HepG2 (cell line): ENCODE data around the gene SMKR1. TPM values are rescaled to one million over a fixed set of nuclear protein-coding genes. Genes with fewer than 3 reads are reported as not detected.

ENCODE experiments used
- CENPX ChIP-seq: sonication (generic); formaldehyde crosslinking; IDR thresholded peaks from 2 replicates; pipeline ENCODE4 v1.9.0; 2021; ENCODE audit warnings: mild to moderate bottlenecking, missing genetic modification reagents, moderate library complexity
- FOXM1 ChIP-seq: sonication (generic); formaldehyde crosslinking; IDR thresholded peaks from 2 replicates; pipeline ENCODE4 v1.5.0; 2020; ENCODE audit warnings: missing genetic modification reagents
- FOXP1 ChIP-seq, 2 experiments: fragments of 450-650 bp in 1 of 2; IDR thresholded peaks; 2 replicates each; pipeline ENCODE4 v1.6.1; 2017 to 2018; ENCODE audit warnings: antibody characterized with exemption in 1 of 2
- GATAD2A ChIP-seq: IDR thresholded peaks from 2 replicates; pipeline ENCODE4 v1.6.1; 2016
- HMG20A ChIP-seq: IDR thresholded peaks from 2 replicates; pipeline ENCODE4 v1.6.1; 2016; ENCODE audit warnings: borderline replicate concordance
- MXI1 ChIP-seq: IDR thresholded peaks from 3 replicates; pipeline ENCODE4 v1.6.1; 2012; ENCODE audit warnings: low read depth, low read length, inconsistent platforms, borderline replicate concordance
- MYC ChIP-seq: sonication (generic); formaldehyde crosslinking; IDR thresholded peaks from 2 replicates; pipeline ENCODE4 v1.9.0; 2021; ENCODE audit warnings: missing genetic modification reagents, borderline replicate concordance
- RARG ChIP-seq: sonication (generic); formaldehyde crosslinking; IDR thresholded peaks from 2 replicates; pipeline ENCODE4 v1.4.0; 2020; ENCODE audit warnings: low read depth, mild to moderate bottlenecking, missing genetic modification reagents
- RFX1 ChIP-seq: fragments of 450-650 bp; IDR thresholded peaks from 2 replicates; pipeline ENCODE4 v1.6.1; 2017
- SAP130 ChIP-seq: IDR thresholded peaks from 2 replicates; pipeline ENCODE4 v1.6.1; 2016; ENCODE audit warnings: low read depth
- SIN3A ChIP-seq: IDR thresholded peaks from 2 replicates; pipeline ENCODE4 v1.6.1; 2011; ENCODE audit warnings: low read depth, mild to moderate bottlenecking, control low read depth, low read length, borderline replicate concordance
- SMARCC2 ChIP-seq: fragments of 450-650 bp; IDR thresholded peaks from 2 replicates; pipeline ENCODE4 v1.6.1; 2017; ENCODE audit warnings: antibody characterized with exemption, mild to moderate bottlenecking
- SRSF4 ChIP-seq: fragments of 200-400 bp; formaldehyde crosslinking; IDR thresholded peaks from one replicate; pipeline ENCODE4 v1.6.1; 2018; ENCODE audit warnings: mild to moderate bottlenecking, low read depth, low read length, moderate library complexity; ENCODE audit not compliant: poor library complexity, severe bottlenecking
- SRSF9 ChIP-seq: fragments of 200-400 bp; formaldehyde crosslinking; IDR thresholded peaks from 2 replicates; pipeline ENCODE4 v1.6.1; 2018; ENCODE audit warnings: borderline replicate concordance, mild to moderate bottlenecking, low read depth, low read length; ENCODE audit not compliant: insufficient read depth, poor library complexity, severe bottlenecking
- U2AF2 ChIP-seq: fragments of 200-400 bp; formaldehyde crosslinking; IDR thresholded peaks from 2 replicates; pipeline ENCODE4 v1.6.1; 2017; ENCODE audit warnings: low read depth, mild to moderate bottlenecking, low read length
- ZFP82 ChIP-seq: sonication (generic); formaldehyde crosslinking; IDR thresholded peaks from 2 replicates; pipeline ENCODE4 v1.5.1; 2020; ENCODE audit warnings: mild to moderate bottlenecking, missing genetic modification reagents, borderline replicate concordance
- ZNF253 ChIP-seq: sonication (generic); formaldehyde crosslinking; IDR thresholded peaks from 2 replicates; pipeline ENCODE4 v1.8.0; 2022; ENCODE audit warnings: mild to moderate bottlenecking, missing genetic modification reagents, borderline replicate concordance
- ZNF335 ChIP-seq: sonication (generic); formaldehyde crosslinking; IDR thresholded peaks from 2 replicates; pipeline ENCODE4 v1.4.0; 2020; ENCODE audit warnings: missing genetic modification reagents
- ZNF546 ChIP-seq: sonication (generic); formaldehyde crosslinking; conservative IDR thresholded peaks from 2 replicates; pipeline ENCODE4 v1.8.1; 2023; ENCODE audit warnings: mild to moderate bottlenecking, missing genetic modification reagents
- ZNF562 ChIP-seq: sonication (generic); formaldehyde crosslinking; IDR thresholded peaks from 2 replicates; pipeline ENCODE4 v1.8.0; 2022; ENCODE audit warnings: missing genetic modification reagents, borderline replicate concordance
- ZNF629 ChIP-seq: sonication (generic); formaldehyde crosslinking; conservative IDR thresholded peaks from 2 replicates; pipeline ENCODE4 v1.5.0; 2020; ENCODE audit warnings: missing genetic modification reagents
- ZNF768 ChIP-seq: sonication (generic); formaldehyde crosslinking; IDR thresholded peaks from 2 replicates; pipeline ENCODE4 v1.4.0; 2020; ENCODE audit warnings: missing genetic modification reagents
- ZNF792 ChIP-seq: IDR thresholded peaks from 2 replicates; pipeline ENCODE4 v1.6.1; 2016
- polyA plus RNA-seq, 8 experiments: library from polyadenylated mRNA; depleted of rRNA in 3 of 8; stranded (reverse) in 7 of 8; unstranded in 1 of 8; fragments of >200 nt; fragmentation: Illumina TruSeq in 4 of 8; extraction: Trizol in 4 of 8; gene quantifications; 2 replicates each; pipeline versions ENCODE4 v1.2.1 to v1.2.3, GENCODE V29; 2011 to 2016; ENCODE audit warnings: low read depth in 4 of 8, missing spikeins in 1 of 8, mixed read lengths in 1 of 8; ENCODE audit not compliant: insufficient read depth in 1 of 8
- total RNA-seq, 5 experiments: library from RNA; depleted of rRNA; stranded (reverse); fragments of >200 nt; fragmentation: Illumina TruSeq; extraction: Trizol; gene quantifications; 2 replicates each; pipeline ENCODE4 v1.2.3, GENCODE V29; 2016; ENCODE audit warnings: low read depth in 1 of 5
- TF ChIP-seq, protein P1 (sequence below): sonication (generic); formaldehyde crosslinking; IDR thresholded peaks from 2 replicates; pipeline ENCODE4 v1.4.0; 2020; ENCODE audit warnings: missing genetic modification reagents
- TF ChIP-seq, protein P2 (sequence below): IDR thresholded peaks from 2 replicates; pipeline ENCODE4 v1.6.1; 2016
- TF ChIP-seq, protein P3 (sequence below): sonication (generic); formaldehyde crosslinking; conservative IDR thresholded peaks from 2 replicates; pipeline ENCODE4 v1.4.0; 2020; ENCODE audit warnings: missing genetic modification reagents
- TF ChIP-seq, protein P4 (sequence below): IDR thresholded peaks from 2 replicates; pipeline ENCODE4 v1.6.1; 2012; ENCODE audit warnings: inconsistent platforms

The SMKR1 gene
- total and polyA plus RNA-seq, 2 of the 13 experiments (the other 11 are each of a cell fraction or from before 2014, with no cell fraction given) = 0.07 TPM; not detected in 1

DNA sequence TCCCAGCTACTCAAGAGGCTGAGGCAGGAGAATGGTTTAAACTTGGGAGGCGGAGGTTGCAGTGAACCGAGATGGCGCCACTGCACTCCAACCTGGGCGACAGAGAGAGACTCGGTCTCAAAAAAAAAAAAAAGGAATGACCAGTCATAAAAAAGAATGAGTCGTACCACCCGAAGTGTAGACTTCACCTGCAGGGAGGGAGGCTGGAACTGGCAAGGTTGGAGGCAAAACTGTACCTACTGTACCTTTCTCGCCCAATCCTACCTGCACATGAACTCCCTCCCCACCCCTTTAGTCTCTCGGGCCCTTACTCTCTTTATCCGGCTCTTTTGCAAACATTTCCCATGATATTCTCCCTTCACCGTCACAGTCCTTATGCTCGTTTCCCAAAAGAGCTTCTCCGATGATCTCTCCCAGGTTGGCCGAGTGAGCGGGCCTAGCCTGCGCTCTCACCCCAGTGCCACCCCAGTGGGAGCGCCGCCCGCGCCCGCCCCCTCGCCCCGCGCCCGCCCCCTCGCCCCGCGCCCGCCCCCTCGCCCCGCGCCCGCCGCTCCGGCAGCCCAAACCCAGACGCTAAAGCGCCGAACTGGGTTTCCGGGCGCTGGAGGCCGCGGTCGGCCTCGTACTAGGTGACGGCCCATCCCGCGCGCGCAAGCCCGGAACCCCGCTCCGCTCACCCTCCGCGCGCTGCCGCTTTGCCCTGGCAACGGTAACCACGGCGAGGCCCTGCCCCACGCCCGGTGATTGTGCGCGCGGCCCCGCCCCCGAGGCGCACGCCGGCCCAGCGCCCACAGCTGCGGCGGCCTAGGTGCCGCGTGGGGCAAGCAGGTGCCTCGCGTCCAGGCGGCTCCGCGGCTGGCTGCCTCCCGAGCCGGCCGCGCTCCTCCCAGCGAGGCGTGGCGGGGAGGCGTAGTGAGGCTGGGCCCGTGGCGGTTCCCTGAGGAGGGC lies at the start of gene SMKR1 (continued):
- TF ChIP-seq SIN3A (peak; percentile 51; the same call in 1 of the 2 replicates), ZNF253 (no peak), FOXP1 (IDR thresholded peaks at IDR 0.05) (no peak), FOXP1 (CRISPR knock-in tag; IDR thresholded peaks at IDR 0.05) (no peak), ZFP82 (CRISPR knock-in tag) (no peak), ZNF768 (peak; percentile 10; the same call in 1 of the 2 replicates), RARG (CRISPR knock-in tag) (no peak), SAP130 (CRISPR knock-in tag) (0 out of 2 replicates have a peak, but pooled peaks have one; percentile 36), HMG20A (CRISPR knock-in tag) (no peak), U2AF2 (0 out of 2 replicates have a peak, but pooled peaks have one; percentile 30), MYC (CRISPR knock-in tag) (0 out of 2 replicates have a peak, but pooled peaks have one; percentile 44), SRSF9 (no peak), MXI1 (peak; percentile 47; the same call in 1 of the 3 replicates), SMARCC2 (no peak), ZNF562 (CRISPR knock-in tag) (0 out of 2 replicates have a peak, but pooled peaks have one; percentile 37), ZNF546 (no peak), FOXM1 (CRISPR knock-in tag) (no peak), ZNF335 (no peak), SRSF4 (no peak), GATAD2A (no peak), ZNF629 (no peak), CENPX (CRISPR knock-in tag) (no peak), RFX1 (peak; percentile 75), ZNF792 (CRISPR knock-in tag) (no peak)
- TF ChIP-seq, protein P1, sequence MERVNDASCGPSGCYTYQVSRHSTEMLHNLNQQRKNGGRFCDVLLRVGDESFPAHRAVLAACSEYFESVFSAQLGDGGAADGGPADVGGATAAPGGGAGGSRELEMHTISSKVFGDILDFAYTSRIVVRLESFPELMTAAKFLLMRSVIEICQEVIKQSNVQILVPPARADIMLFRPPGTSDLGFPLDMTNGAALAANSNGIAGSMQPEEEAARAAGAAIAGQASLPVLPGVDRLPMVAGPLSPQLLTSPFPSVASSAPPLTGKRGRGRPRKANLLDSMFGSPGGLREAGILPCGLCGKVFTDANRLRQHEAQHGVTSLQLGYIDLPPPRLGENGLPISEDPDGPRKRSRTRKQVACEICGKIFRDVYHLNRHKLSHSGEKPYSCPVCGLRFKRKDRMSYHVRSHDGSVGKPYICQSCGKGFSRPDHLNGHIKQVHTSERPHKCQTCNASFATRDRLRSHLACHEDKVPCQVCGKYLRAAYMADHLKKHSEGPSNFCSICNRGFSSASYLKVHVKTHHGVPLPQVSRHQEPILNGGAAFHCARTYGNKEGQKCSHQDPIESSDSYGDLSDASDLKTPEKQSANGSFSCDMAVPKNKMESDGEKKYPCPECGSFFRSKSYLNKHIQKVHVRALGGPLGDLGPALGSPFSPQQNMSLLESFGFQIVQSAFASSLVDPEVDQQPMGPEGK (CRISPR knock-in tag) = no peak
- TF ChIP-seq, protein P2, sequence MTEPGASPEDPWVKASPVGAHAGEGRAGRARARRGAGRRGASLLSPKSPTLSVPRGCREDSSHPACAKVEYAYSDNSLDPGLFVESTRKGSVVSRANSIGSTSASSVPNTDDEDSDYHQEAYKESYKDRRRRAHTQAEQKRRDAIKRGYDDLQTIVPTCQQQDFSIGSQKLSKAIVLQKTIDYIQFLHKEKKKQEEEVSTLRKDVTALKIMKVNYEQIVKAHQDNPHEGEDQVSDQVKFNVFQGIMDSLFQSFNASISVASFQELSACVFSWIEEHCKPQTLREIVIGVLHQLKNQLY (CRISPR knock-in tag) = no peak
- TF ChIP-seq, protein P3, sequence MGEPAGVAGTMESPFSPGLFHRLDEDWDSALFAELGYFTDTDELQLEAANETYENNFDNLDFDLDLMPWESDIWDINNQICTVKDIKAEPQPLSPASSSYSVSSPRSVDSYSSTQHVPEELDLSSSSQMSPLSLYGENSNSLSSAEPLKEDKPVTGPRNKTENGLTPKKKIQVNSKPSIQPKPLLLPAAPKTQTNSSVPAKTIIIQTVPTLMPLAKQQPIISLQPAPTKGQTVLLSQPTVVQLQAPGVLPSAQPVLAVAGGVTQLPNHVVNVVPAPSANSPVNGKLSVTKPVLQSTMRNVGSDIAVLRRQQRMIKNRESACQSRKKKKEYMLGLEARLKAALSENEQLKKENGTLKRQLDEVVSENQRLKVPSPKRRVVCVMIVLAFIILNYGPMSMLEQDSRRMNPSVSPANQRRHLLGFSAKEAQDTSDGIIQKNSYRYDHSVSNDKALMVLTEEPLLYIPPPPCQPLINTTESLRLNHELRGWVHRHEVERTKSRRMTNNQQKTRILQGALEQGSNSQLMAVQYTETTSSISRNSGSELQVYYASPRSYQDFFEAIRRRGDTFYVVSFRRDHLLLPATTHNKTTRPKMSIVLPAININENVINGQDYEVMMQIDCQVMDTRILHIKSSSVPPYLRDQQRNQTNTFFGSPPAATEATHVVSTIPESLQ (CRISPR knock-in tag) = no peak
- TF ChIP-seq, protein P4, sequence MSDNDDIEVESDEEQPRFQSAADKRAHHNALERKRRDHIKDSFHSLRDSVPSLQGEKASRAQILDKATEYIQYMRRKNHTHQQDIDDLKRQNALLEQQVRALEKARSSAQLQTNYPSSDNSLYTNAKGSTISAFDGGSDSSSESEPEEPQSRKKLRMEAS = peak; percentile 71
